GM21619 (cell line): ENCODE results near the gene TNS3.
"Not testable (repeated sequence)": the region's sequence is repeated elsewhere in the genome, so short reads cannot be mapped to it uniquely, and the experiment has no call there.

Source experiments
- ATAC-seq: cut with Tn5 transposase; IDR thresholded peaks from one replicate; pipeline ENCODE4 v1.9.1; 2021; ENCODE audit not compliant: unreplicated experiment

Gene TNS3

DNA sequence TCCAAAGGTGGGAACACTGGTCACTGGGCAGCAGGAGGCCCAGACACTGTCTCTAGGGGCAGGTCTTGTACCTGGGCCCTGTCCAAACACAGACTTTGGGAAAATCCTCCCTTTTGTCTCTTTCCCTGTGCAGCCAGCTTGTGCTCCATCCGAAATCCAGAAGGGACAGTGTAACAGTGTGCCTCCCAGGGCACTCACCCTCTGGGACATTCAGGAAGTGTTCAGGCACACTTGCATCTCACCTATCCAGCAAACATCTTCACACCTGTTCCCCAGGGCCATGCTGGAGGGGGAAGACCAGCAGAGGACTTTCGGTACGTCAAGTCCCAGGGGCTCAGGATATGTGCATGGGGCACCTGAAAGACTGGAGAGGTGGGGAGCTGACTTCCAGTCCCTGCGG is 38.9 kb downstream of the TNS3 start:
- ATAC-seq: no peak

DNA sequence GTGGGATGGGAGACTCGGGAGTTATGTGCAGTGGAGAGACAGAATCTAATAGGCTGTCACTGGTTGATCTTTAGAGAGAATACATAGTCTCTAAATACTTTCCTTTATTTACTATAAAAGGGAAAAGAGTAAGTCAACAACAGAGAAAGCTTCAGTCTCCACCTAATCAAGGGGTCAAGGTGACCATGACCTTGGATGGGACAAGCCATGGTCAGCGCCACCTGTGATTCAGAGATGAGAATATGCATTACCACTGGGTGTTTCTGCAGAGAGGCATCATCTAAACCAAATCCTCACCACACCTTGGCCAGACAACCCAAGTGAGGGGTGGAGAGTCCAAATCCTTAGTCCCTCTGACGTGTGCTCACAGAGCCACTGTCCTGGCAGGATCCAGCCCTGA is 39.9 kb downstream of the TNS3 start:
- ATAC-seq: no peak

DNA sequence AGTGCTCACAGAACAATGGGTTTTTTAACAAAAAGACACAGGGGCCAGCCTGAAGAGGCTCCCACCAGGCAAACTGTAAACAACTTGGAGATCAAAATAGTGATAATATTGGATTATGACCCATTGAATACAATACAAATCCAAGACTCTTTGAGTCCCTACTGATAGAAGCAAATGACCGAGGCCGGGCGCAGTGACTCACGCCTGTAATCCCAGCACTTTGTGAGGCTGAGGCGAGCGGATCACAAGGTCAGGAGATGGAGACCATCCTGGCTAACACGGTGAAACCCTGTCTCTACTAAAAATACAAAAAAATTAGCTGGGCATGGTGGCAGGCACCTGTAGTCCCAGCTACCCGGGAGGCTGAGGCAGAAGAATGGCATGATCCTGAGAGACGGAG is 40.4 kb downstream of the TNS3 start:
- not testable (repeated sequence) for ATAC-seq

DNA sequence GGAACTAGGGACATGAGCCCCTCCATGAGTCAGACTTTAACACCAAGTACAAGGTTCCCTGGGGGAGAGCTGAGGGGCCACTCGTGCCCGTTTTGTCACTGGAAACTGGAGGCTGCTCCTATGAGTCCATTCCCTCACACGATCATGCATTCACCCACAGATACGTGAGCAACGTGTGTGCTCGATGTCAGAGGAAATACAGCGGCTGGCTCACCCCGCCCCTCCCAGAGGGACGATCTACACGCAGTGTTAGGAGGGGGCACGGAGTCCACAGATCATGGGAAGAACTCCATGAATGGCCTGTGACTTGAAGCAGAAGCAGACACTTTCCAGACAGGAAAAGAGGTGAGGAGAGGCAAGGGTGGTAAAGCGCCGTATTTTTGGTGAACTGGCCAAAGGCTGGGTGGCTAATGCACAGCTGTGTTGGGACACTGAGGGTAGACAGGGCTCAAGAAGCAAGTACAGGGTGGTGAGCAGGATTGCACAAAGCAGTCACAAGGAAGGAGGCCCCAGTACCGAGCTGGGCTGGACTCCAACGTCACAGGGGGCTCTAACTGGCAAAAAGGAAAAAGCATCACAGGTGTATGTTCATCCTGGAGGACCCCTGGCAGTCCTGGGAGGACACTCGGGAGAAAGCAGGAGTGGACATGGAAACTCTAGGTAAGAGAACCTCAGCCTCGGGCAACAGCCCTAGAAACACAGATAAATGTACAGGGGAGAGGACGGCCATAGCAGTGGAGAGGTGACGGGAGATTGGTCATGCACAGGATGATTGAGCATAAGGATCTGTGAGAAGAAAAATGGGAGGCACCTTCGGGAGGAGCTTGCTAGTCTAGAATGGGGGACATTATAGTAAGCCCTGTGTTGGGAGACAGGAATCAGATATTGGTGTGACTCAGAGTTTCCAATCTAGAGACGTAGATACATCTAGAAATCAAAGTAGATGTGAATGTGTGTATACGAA is 41.2 kb downstream of the TNS3 start:
- no peak for ATAC-seq

DNA sequence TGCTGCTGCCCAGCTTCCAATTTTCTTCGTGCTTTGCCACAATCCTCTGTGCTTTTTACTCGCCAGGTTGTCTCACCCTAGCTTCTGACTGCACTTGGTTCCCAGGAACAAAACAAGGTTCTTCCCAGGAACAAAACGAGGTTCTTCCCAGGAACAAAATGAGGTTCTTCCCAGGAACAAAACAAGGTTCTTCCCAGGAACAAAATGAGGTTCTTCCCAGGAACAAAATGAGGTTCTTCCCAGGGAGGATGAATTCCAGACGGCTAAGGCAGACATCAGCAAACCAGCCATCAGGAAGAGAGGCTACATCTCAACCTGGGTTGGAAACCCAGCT is 41.9 kb downstream of the TNS3 start:
- no peak for ATAC-seq

DNA sequence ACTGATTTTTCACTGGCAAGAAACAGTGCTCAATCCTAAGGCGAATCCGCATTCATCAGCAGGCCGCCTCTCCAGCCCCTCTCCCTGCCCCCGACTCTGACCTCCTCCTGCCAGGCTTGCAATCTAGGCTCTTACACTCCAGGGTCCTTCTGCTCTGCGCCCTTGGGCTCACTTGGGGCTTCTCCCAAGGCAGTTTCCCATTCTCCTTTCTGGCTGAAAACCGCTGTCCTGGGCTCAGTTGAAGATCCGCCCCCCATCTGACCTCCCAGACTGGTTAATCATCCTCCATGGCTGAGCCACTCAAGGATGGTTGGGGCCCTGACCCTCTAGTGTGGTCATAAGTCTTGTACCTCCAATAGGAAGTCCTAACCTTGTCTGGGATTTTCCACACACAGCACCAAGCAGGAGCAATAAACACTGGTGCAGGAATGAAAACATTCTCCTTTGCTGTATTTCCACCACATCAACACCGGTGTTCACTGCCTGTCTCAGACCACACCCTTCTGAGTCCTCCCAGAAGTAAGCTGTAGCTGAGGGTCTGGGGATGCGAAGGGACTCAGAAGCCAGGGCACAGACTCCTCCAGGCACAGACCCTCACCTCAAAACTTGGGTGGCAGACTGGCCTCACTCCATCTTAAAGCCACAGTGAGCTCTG is 42.4 kb downstream of the TNS3 start:
- no peak for ATAC-seq

DNA sequence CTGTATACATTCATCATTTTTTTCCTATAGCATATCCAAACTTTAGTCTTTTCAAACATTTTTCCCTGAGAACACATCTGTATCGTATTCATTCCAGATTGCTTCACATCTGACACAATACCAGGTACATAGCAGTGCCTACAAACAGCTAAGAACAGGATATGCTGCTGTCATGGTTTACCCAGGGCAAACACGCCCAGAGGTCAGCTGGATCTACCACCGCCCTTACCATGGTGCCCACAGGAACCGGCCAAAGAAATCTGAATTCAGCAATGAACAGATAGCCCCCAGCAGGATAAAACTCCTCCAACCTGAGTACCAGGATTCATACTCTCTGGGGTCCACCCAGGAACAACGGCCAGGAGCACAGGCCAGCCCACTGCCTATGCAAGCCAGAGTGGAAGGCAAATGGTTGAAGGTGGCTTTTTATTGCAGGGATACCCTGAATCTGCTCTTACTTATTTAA is 43.0 kb downstream of the TNS3 start:
- no peak for ATAC-seq

DNA sequence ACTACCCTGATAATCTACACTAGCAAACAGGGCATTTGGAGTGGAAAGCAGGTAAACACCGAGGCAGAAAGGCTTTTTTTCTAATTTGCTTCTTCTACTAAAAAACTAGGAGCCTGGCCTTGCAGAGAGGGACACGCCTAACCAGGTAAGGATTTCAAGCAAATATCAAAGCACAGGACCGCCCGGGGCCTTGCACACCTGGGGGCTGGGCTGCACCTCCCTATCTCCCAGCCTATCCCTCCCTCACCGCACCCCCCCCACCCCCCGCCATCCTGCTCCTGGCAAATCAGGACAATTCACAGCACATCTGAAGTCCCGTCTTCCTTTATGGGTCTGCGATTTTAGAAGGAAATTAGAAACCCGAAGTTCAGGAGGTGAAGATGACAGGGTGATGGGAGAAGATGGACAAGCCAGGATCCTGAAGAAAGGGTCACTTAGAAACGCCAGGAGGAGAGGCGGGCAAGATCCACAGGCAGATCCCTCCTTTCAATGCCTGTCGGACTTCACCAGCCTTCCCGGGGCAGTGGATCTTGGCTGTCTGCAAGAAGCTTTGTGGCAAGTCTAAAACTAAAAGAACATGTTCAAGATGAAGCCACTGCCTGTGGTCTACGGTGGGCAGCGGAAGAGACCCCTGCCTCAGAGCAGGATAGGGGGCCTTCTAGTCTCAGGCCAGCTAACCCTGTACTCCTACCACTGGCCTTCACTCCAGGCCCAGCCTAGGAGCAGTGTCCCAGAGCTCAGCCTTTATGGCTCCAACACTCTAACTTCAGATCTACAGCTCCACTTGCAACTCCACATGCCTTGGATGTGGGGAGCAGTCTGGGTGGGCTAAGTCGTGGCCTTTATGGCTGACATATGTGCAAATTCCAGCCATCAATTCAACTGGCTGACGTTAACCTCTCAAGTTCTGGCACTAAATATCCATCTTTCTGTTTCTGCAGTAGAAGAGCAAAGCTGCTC is 43.9 kb downstream of the TNS3 start:
- no peak for ATAC-seq

DNA sequence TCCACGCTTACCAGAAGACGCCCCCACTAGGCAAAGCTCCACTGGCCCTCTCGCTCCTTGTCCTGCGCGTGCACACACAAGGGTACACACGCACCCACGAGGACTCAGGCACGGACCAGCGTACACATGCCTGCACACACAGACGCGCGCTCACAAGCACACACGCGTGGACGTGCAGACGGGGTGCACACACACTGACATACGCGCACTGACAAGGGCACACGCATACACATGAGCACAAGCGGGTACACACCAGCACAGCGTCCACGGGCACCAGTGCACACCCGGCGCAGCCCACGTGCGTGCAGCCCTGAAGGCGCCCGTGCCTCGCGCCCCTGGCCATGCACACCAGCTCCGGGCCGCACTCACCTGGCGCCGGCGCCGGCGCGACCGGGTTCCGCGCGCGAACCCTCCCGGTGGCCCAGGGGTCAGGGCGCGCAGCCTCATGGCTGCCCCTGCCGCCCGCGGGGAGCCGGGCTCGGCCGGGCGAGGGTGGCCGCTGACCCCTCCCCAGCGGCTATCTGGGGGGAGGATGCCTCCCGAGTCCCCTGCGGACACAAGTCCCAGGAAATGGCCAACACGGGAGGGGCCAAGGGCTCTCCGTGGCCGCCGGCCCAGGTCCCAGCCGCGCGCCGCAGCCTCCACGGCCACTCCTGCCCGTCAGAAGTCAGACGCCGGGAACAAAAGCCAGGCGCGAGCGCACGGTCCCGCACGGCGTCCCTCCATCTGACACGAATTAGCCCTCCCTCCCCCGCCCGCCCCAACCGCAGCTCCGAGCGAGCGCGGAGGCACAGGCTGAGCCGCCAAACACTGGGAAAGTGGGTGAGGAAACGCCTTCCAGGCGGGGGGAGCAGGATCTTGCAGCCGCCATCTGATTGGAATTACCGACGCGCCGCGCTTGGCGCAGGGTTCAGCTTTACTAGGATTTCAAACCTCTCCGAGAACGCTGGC is 45.0 kb downstream of the TNS3 start:
- ATAC-seq: no peak

DNA sequence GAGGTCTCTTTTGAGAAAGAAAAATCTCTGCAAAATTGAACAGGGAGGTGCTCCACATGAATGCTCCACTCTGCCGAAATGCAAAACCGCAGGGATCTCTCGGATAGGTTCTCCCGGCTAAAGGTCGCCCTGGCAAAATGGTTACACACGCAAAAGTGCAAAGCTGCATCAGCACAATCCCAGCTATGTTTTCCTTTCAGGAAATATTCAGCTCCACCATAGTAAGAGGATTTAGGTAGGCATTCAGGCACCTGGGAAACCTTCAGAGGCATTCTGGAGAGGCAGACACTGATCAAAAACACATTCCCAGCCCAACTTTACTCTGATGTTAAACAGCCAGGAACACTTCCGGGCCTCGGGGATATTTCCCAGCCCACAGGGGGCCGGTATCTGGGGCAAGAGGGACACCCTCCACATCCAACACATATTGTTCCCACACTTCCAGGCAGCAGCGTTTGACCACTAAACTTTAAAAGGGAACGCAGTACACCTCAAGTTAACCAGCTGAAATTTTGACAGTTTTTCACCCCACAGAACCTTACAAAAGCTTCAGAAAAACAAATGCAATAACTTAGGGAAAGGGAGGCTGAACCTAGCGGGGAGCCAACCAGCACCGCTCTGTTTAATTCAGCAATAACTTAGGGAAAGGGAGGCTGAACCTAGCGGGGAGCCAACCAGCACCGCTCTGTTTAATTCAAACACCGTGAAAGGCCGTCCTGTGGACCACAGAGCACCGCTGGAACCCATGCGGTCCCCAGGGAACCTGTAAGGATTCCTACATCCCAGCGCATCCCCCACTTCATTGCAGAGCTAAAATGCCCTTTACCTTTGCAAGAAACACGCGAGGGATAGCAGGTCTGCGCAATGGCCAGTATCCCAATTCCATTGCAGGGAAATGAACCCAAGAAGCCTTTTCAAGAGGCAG is 45.9 kb downstream of the TNS3 start:
- ATAC-seq: no peak

DNA sequence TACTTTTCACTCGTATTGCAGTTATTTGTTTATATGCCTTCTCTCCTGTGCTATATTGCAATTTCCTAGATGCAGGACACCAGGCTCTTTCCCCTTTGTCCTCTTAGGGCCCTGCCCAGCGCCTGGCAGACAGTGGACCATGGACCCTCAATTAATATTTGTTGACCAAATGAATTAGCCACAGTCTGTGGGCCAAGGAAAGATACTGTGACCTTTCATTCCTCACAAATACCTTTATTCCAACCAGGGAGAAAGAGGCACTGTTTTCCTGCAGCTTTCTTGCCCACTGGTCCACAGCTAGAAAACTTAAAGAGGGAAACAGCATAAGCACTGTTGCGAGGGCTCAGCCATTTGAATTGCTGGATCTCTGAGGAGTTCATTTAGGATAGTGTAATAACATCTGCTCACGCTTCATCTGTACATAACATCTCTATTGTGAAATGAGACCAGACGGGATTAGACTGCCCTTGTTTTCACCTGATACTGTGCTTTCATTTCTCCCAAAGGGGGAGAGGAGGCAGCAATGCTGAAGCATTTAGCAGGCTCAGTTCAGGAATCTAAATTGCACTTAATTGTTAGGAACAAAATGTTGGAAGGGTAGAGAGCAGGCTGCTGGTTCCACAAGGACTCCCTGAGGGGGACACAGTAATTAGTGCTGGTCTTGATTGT is 46.7 kb downstream of the TNS3 start:
- no peak for ATAC-seq

DNA sequence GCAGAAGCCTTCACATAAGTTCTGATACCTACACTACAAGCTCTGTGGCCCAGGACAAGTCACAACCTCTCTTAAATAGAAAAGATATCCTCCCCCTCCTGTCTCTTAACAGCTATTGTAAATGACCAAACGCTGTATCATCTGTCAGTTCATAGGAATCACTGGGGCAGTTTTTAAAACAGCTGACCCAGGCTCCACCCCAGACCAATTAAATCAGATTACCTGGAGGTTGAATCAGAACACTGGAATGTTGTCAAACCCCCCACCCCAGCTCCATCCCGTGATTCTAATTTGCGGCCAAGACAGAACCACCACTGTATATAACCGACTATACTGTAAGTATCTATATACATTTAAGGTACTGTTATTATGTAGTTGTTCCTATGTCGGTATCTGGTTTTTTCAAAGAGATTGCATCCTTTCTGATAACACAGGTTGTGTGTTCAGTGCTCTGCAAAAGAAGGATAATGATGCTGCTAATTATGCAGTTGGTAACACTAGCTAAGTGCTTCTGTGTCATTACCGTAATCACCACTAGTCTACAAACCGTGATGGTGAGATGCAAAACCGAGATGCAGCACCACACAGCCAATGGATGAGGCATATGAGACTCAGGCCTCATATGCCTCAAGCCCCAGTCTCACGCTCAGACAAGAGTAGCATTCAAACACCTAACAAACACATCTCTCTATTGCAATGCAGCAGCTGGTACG is 47.4 kb downstream of the TNS3 start:
- no peak for ATAC-seq

DNA sequence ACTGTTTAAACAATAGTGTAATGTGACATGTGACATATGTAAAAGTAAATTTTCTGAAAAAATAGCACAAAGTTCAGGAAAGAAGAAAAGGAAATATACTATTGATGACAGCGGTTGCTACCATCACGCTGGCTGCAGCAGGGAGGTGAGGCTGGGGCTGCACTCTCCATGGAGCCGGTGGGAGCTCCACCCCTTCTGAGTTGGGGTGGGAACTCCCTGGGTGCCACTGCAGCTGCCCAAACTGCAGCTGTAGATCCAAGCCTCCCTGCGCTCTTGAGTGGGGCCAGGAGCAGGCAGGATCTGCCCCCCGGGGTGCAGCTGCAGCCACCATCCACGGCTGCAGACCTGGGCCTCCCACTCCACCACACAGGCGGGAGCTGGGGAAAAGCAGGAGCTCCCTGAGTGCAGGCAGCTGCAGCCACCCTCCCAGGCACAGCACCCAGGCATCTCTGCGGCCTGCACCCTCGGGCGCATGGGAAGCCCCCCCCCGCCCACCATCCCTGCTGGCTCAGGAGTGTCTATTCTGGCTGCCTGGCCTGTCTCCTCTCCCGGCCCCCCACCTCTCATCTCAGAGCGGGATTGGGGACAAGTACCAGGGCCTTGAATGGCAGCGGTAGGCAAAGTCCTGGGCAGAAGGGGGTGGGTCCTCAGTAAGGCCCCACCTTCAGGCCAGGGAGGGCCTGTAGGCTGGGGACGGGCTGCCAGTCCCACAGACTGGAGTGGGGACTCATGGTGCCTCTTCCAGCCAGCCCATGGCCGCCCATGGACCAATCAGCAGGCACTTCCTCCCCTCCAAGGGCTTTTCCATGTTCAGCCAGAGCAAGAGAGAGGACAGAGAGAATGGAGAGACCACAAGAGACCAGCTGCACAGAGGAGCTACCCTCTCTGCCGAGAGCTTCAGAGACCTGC is 50.1 kb downstream of the TNS3 start:
- ATAC-seq: no peak

DNA sequence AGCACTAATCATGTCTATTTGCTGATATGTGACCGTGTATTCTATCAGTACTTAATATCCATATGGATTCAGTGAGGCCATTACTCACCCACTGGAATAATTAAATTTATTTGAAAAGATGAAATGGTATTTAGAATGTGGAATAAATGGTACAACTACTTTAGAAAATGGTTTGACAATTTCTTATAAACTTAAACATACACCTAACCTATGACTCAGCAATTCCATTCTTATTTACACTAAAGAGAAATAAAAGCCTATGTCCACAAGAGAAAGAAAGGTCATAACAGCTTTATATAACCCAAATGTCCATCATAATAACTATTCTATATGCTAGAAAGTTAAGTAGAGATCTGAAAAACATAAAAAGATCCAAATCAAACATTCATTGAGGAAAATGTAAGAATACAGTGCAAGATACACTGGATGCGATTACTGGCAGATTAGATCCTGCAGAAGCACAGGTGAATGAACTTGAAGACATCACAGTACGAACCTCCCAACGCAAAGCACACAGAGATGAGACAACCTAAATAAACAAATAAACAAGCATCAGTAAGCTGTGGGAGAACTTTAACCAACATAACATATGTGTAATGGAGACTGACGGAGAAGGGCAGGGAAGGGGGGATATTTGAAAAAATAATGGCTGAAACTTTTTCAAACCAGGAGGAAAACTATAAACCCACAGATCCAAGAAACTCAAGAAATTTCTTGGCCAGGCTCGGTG is 51.9 kb downstream of the TNS3 start:
- ATAC-seq: no peak

DNA sequence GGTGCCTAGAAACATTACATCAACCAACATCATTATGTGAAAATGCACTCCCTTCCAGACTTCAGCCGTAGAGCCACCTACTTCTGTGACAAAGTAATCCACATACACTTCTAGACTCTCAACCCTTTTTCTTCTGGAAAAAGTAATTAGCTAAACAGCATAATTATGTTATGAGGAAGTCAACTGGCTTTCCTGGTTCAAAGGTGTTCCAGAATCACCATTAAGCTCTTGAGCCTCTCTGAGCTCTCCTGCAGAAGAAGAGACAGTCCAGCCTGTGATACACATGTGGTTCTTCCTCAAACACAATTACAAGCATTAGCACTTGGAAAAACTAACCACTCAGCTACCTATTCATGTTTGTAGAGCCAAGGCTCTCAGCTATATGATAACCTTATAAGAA is 52.5 kb downstream of the TNS3 start:
- no peak for ATAC-seq

DNA sequence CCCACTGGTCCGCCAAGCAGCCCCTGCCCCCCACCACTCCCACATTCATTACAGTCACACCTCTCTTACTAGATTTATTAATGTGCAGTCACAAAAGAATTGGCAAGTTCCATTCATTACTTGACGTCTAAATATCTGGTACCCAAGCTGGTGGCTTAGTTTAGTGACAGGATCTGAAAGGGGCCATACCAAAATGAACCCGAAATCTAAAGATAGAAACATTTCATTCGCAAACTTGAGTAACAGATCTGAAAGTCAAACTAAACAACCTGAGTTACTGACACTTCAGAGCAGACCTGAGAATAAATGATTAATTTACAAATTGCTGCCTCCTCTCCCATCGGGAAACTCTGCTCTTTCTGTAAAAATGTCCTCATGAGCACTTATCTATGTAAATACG is 53.4 kb downstream of the TNS3 start:
- no peak for ATAC-seq
